ENCODE measurements around the gene CCDC86.
A peak's percentile ranks its signal among the peaks of the same experiment; 100 is the strongest.
"Not testable (repeated sequence)": the region's sequence is repeated elsewhere in the genome, so short reads cannot be mapped to it uniquely, and the experiment has no call there.

CCDC86 gene

GRCh38 chr11:60841797-60842667 is at the start of gene CCDC86:
Gene CCDC86 (plus strand): TSS chr11:60842113. CDS start chr11:60842125, 12 bp downstream.
- peak; percentile 98 for DNase-seq

- no peak for DNase-seq
Measured at GRCh38 chr11:60792521-60792920, 49.4 kb upstream of the CCDC86 start.

GRCh38 chr11:60795291-60795690 is 46.6 kb upstream of the CCDC86 start:
- DNase-seq = no peak

- DNase-seq = no peak
Measured at GRCh38 chr11:60797846-60798630, 43.9 kb upstream of the CCDC86 start.

- no peak for DNase-seq
Measured at GRCh38 chr11:60798631-60799030, 43.3 kb upstream of the CCDC86 start.

GRCh38 chr11:60801194-60801593 is 40.7 kb upstream of the CCDC86 start:
- no peak for DNase-seq

- DNase-seq = no peak
Measured at GRCh38 chr11:60803273-60803936, 38.5 kb upstream of the CCDC86 start.

- DNase-seq = no peak
Measured at GRCh38 chr11:60809249-60809648, 32.7 kb upstream of the CCDC86 start.

GRCh38 chr11:60809691-60810090 is 32.2 kb upstream of the CCDC86 start:
- DNase-seq = no peak

- DNase-seq = no peak
Measured at GRCh38 chr11:60810151-60810550, 31.8 kb upstream of the CCDC86 start.

- no peak for DNase-seq
Measured at GRCh38 chr11:60810569-60810968, 31.3 kb upstream of the CCDC86 start.

GRCh38 chr11:60813324-60813723 is 28.6 kb upstream of the CCDC86 start:
- no peak for DNase-seq

- no peak for DNase-seq
Measured at GRCh38 chr11:60814112-60814511, 27.8 kb upstream of the CCDC86 start.

GRCh38 chr11:60816590-60817157 is 25.2 kb upstream of the CCDC86 start:
- DNase-seq = no peak

- DNase-seq = no peak
Measured at GRCh38 chr11:60818057-60818456, 23.9 kb upstream of the CCDC86 start.

- DNase-seq = no peak
Measured at GRCh38 chr11:60821827-60822599, 19.9 kb upstream of the CCDC86 start.

- DNase-seq = not testable (repeated sequence)
Measured at GRCh38 chr11:60823745-60824306, 18.1 kb upstream of the CCDC86 start.

GRCh38 chr11:60825118-60825517 is 16.8 kb upstream of the CCDC86 start:
- DNase-seq = no peak

GRCh38 chr11:60825790-60826189 is 16.1 kb upstream of the CCDC86 start:
- DNase-seq = no peak

- DNase-seq = no peak
Measured at GRCh38 chr11:60830478-60831142, 11.3 kb upstream of the CCDC86 start.

- DNase-seq = peak; percentile 81
Measured at GRCh38 chr11:60831143-60831500, 10.8 kb upstream of the CCDC86 start.
